GM21737 (cell line): ENCODE results near the gene HPCA.
"Not testable (repeated sequence)": the region's sequence is repeated elsewhere in the genome, so short reads cannot be mapped to it uniquely, and the experiment has no call there.

Experiments used
- ATAC-seq: cut with Tn5 transposase; IDR thresholded peaks from one replicate; pipeline ENCODE4 v1.9.1; 2021; ENCODE audit warnings: mild to moderate bottlenecking, moderate library complexity; ENCODE audit not compliant: unreplicated experiment

The HPCA gene

GRCh38 chr1:32900956-32901822, 14.9 kb downstream of the HPCA start, which contains the start of gene TMEM54:
Gene TMEM54, minus strand, starts transcription at chr1:32901389. Its CDS starts 151 bp downstream, at chr1:32901238.
- no peak for ATAC-seq

- no peak for ATAC-seq
Observed at GRCh38 chr1:32901823-32902534, 15.7 kb downstream of the HPCA start.

DNA sequence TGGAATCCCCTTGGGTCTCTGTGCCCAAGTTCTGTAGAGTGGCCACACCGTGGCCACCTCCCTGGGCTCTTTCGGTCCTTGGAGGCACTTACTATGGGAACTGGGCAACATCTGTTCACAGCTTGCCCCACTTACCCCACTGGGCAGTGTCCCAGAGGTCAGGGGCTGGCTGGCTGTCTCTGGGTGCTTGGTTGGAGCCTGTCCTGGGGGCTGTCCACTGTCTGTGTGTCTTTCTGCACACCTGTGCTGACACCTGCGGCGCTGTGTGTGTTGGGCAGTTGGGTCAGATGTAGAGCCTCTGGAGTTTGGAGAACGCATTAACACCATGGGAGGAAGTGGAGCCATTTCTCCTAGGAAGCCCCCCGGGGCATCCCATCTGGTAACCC, 16.2 kb downstream of the HPCA start:
- ATAC-seq: no peak

DNA sequence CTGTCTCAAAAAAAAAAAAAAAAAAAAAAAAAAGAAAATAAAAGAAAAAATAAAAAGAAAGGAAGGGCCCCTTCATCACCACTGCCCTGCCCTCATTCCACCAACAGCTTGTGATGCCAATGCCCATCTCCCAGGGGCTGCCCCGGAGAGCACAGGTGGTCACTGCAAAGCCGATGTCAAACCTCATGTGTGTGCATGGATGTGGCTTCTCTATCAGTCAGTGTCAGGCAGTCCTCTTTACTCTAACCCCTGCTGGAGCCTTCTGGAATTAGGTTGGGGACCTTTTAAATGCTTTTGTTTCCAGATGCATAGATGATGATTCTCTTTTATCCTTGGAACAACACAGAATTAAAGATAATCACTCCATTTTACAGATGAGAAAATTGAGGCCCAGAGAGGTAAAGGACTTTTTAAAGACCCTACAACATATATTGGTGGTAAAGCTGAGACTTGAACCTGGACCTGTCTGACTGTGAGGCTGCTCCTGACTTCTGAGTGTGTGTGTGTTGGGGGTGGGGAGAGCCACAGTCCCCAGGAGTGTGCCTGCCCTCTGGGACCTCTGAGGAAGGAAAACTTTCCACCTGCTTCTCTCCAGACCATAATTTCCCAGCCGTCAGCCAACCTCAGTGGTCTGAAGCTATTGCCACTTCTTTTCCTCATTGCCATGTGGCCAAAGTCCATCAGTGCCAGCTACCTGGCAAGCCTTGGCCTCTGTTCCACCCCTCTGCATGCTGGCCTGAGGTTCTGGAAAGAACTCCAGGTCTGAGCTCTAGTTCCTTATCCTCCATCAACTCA, 17.9 kb downstream of the HPCA start:
- ATAC-seq: no peak

DNA sequence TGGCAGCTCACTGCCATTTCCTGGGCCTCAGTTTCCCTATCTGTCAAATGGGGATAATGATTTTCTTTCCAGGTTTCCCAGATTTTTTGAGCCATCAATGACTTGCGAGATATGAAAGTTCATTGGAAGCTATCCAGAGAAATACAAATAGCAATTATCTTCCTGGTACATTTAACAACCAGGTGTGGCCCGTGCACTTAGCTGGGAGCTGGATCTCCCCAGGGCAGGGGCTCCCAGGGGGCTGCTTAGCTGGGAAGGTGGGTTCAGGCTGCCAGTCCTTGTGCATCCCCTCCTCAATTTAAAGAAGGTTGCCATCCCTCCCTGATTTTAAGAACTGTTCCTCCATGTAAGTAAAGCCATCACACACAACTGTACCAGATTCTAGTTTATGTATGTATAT, 18.5 kb downstream of the HPCA start:
- ATAC-seq: no peak

- not testable (repeated sequence) for ATAC-seq
Observed at GRCh38 chr1:32905588-32905987, 19.3 kb downstream of the HPCA start.

DNA sequence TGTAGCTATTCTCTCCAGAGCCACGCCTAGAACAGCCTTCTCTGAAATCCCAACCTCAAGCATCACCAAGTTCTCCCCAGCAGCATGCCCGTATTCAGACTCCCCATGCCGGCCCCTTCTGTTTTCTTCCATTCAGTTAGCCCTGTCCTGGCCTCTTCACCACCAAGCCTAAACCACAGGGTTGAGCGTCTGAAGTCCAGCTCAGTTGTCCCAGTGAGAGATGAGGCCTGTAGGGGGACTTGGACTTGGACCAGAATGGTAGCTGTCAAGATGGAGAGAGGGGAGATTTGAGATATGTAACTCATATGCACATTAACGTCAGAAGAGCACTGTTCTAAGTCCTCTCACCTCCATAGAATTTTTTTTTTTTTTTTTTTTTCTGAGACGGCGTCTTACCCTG, 20.4 kb downstream of the HPCA start:
- no peak for ATAC-seq

GRCh38 chr1:32907435-32907834, 21.1 kb downstream of the HPCA start:
- ATAC-seq: no peak

DNA sequence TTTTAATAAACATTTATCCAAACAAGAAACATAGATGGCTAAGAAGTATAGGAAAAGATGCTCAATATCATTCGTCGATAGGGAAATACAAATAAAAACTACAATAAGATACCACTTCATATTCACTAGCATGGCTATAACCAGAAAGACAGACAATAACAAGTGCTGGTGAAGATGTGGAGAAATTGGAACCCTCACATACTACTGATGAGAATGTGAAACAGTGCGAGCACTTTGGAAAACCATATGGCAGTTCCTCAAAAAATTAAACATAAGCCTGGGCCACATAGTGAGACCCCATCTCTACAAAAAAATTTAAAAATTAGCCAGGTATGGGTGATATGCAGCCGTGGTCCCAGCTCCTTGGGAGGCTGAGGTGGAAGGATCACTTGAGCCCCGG, 24.0 kb downstream of the HPCA start:
- ATAC-seq: no peak

DNA sequence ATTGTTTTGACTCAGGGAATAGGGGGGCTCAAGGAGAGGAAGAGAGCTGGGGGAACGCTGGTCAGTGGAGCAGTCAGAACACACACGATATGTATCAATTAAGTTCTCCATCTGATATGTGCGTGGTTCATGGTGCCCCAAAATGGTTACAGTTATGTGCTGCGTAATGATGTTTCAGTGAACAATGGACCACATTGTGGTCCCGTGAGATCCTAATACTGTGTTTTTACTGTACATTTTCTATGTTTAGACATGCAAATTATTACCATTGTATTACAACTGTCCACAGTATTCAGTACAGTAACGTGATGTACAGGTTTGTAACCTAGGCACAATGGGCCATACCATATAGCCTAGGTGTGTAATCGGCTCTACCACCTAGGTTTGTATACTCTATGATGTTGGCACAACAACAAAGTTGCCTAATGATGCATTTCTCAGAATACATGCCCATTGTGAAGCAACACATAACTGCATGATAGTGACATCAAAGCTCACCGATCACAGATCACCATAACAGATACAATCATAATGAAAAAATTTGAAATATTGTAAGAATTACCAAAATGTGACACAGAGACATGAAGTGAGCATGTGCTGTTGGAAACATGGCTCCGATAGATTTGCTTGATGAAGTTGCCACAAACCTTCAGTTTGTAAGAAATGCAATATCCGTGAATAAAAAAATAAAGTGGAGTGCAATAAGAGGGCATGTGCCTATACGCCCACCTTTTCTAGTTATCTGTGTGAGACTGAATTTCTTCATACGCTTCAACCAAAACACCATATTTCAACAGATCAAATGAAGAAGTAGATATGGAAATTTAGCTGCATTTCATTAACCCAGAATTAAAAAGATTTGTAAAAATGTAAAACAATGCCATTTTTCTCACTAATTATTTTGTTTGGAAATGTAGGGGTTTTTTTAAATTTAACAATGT, 29.7 kb downstream of the HPCA start:
- no peak for ATAC-seq

DNA sequence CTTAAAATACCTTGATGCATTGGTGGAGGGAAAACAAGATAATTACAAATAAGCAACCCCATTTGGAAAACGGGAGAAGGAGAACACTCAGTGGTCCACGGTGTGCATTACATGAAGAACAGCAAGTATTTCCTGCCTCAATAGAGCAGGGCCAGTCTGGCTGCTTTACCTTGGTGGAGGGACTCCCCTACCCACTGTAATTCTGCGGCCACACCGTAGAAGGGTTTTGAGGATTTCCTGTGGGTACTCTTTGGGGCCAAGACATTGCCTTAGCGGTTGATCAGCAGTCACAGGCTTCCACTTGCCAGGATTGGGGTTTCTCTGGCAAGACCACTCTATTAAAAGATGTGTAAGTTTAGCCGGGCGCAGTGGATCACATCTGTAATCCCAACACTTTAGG, 31.2 kb downstream of the HPCA start:
- ATAC-seq: no peak

- no peak for ATAC-seq
Observed at GRCh38 chr1:32918179-32918578, 31.9 kb downstream of the HPCA start.

GRCh38 chr1:32919811-32920733, 33.8 kb downstream of the HPCA start:
- ATAC-seq: no peak

DNA sequence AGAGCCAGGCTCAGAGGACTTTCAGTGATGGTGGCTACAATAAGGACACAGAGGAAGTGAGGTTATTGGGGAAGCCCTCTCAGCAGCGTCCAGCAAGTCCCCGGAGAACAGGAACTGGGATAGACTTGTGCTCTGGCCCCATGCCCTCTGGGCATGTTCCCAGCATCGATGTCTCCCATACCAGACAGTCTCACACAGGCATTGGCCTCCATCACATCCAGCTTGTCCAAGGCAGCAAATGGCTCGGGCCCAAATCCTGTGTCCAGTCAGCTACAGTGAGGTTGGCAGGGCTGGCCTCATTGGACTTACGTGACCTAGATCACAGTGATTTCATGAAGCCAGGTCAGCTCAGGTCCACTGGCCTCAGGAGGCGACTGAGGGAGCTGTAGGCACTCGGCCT, 34.5 kb downstream of the HPCA start:
- ATAC-seq: no peak

DNA sequence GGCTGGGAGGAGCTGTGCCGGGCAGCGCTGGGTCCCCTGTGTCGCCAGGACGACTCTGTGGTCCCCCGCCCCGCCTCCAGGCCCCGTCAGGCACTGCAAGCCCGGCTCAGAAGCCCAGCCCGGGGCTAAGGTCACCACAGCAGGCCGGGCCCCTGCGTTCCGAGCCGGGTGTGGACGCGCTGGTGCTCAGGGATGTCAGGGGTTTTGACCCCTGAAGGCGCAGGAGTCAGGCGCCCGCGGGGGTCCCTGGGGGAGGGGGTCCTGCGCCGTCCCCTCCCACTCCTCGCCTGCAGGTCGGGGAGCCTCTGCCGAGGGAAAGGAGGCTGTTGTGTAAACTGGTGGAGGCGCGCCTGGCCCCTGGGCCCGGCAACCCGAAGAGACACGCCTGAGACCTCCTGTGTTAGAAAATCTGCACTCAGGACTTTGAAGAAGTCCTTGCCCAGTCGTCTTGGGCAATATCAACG, 38.6 kb downstream of the HPCA start:
- no peak for ATAC-seq

GRCh38 chr1:32925403-32926162, 39.3 kb downstream of the HPCA start:
- no peak for ATAC-seq

DNA sequence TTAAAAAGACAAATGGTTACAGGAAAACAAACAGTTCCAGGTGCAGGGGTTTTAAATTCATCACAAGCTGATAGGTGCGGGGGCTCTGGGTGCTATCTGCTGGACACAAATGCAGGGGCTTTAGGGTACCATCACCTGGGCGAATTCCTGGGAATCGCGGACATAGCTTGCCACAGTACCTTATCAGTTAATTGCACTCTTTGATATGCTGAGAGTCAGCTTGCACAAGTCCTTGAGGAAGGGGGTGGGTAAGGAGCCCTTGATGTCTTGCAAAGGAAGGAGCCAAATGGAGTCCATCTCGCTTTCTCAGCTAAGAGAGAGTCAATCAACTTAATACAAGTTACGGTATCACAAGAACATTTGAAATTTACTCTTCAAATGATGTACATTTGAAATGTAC, 40.3 kb downstream of the HPCA start:
- no peak for ATAC-seq

DNA sequence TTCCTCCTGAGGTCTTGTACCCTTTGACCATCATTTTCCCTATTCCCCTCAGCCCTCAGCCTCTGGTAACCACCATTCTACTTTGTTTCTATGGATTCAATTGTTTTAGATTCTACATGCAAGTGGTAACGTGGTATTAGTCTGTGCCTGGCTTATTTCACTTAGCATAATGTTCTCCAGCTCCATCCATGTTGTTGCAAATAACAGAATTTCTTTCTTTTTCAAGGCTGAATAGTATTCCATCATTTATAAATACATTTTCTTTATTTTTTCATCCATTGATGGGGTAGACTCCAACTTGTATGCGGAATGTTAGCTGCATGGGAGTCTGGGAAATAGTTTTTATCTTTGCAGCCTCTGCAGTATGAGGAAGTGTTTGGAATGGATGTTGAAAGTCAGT, 41.1 kb downstream of the HPCA start:
- no peak for ATAC-seq
